AG04450 (cell line): ENCODE measurements around the gene FMNL2. TPM values are rescaled to one million over a fixed set of nuclear protein-coding genes. Genes with fewer than 3 reads are reported as not detected.

Source experiments
- CTCF ChIA-PET: fragments of 300-600, 350-600 bp; formaldehyde crosslinking; extraction: SDS; loops from one replicate; lab custom pipeline; 2022; ENCODE audit warnings: antibody characterized with exemption, inconsistent platforms; lab: Charles Lee
- POLR2A ChIA-PET: fragments of 350-600 bp; formaldehyde crosslinking; extraction: SDS; loops from one replicate; lab custom pipeline; 2021; ENCODE audit warnings: antibody characterized with exemption, inconsistent platforms; lab: Yijun Ruan, JAX
- DNase-seq: peaks from one replicate; pipeline ENCODE4 v3.0.0-alpha.2; 2011; ENCODE audit warnings: low read depth, low spot score
- H3K27ac ChIP-seq: one replicate; pipeline ENCODE4 v1.5.1; 2012; ENCODE audit warnings: low read depth, low read length, control low read depth
- H3K27me3 ChIP-seq: one replicate; pipeline ENCODE4 v1.6.0; 2012; ENCODE audit warnings: low read length; ENCODE audit not compliant: control insufficient read depth, insufficient read depth
- H3K4me3 ChIP-seq: 2 replicates; pipeline ENCODE4 v1.5.1; 2011; ENCODE audit warnings: mild to moderate bottlenecking, low read depth, low read length, control low read depth
- H3K9me3 ChIP-seq: 2 replicates; pipeline ENCODE4 v1.5.1; 2012; ENCODE audit warnings: low read length; ENCODE audit not compliant: control insufficient read depth, insufficient read depth
- CTCF ChIP-seq: IDR thresholded peaks from 2 replicates; pipeline ENCODE4 v1.5.1; 2011; ENCODE audit warnings: low read depth, low read length, control low read depth, inconsistent platforms
- polyA plus RNA-seq: library from polyadenylated mRNA; depleted of rRNA; stranded (reverse); fragments of >200 nt; gene quantifications from 2 replicates; pipeline ENCODE4 v1.2.3, GENCODE V29; 2011; rRNA removed
- small RNA-seq: library from RNA; depleted of rRNA; stranded (forward); fragments of <200 nt; gene quantifications from one replicate; pipeline ENCODE3, GENCODE V24; 2012; ENCODE audit warnings: low read depth; ENCODE audit not compliant: insufficient read length

The FMNL2 gene
- polyA plus RNA-seq, 1 experiment: 22.0 TPM

- ChIA-PET CTCF (no interaction called here), POLR2A (no interaction called here)
- H3K27me3 ChIP-seq: no peaks in the 10 kb centered on the region
- TF ChIP-seq CTCF: no peak
- DNase-seq: no peak
- H3K9me3 ChIP-seq: no peaks in the 10 kb centered on the region
- H3K27ac ChIP-seq: no peak overlapping the region
- no peak overlapping the region for H3K4me3 ChIP-seq
Measured at GRCh38 chr2:152693033-152693432, 358.1 kb downstream of the FMNL2 start.

- H3K27me3 ChIP-seq: no peaks in the 10 kb centered on the region
- TF ChIP-seq CTCF: no peak
- POLR2A ChIA-PET: interaction anchor here (0.7 kb wide), 1 partner anchor 524 kb away, joined by 3 read pairs; no protein-coding TSS in a partner anchor
- H3K4me3 ChIP-seq: peak overlapping the region; percentile 36
- peak overlapping the region; percentile 66 for H3K27ac ChIP-seq
- CTCF ChIA-PET: no interaction called here
- DNase-seq: no peak
- H3K9me3 ChIP-seq: no peaks in the 10 kb centered on the region
Measured at GRCh38 chr2:152694161-152694661, 359.2 kb downstream of the FMNL2 start.

GRCh38 chr2:152695763-152696162 lies 360.8 kb downstream of the FMNL2 start:
- POLR2A ChIA-PET: no interaction called here
- CTCF ChIA-PET: interaction anchor here (0.6 to 1.5 kb wide), 2 partner anchors 19 to 289 kb away, joined by 3 read pairs; no protein-coding TSS in a partner anchor
- Histone ChIP-seq H3K27ac (no peak overlapping the region), H3K27me3 (no peaks in the 10 kb centered on the region), H3K4me3 (no peak overlapping the region), H3K9me3 (0 out of 2 replicates have a peak, but pooled peaks cover 2% of the 10 kb centered on the region)
- no peak for DNase-seq
- TF ChIP-seq CTCF: no peak

- TF ChIP-seq CTCF: no peak
- Histone ChIP-seq H3K9me3 (peaks cover 6% of the 10 kb centered on the region; the same call in 1 of the 2 replicates), H3K27ac (no peak overlapping the region), H3K27me3 (no peaks in the 10 kb centered on the region), H3K4me3 (no peak overlapping the region)
- POLR2A ChIA-PET: no interaction called here
- CTCF ChIA-PET: interaction anchor here (0.6 to 1.5 kb wide), 3 partner anchors 19 to 290 kb away, joined by 3 read pairs; no protein-coding TSS in a partner anchor
- DNase-seq: no peak
Measured at GRCh38 chr2:152696476-152696875, 361.5 kb downstream of the FMNL2 start.

Small RNA genes lying within 50 kb of the gene (small RNA-seq; reads per million reads assigned to genes)
- not detected for gene AC012443.1

Other genes with a start within 250 kb of the FMNL2 start
- gene CACNB4, start 236.1 kb upstream of the FMNL2 start, polyA plus RNA-seq: 0.19 and 0.22 TPM in 2 replicates
- gene STAM2, start 159.4 kb upstream of the FMNL2 start, polyA plus RNA-seq: 27.6 and 38.0 TPM in 2 replicates